Naive thymus-derived CD8-positive, alpha-beta T cell (primary cell): ENCODE measurements around the gene GRM4. TPM values are rescaled to one million over a fixed set of nuclear protein-coding genes. Genes with fewer than 3 reads are reported as not detected.
A peak's percentile ranks its signal among the peaks of the same experiment; 100 is the strongest.

Experiments
- ATAC-seq, 2 donors: fragments of 150-1000 bp; cut with Tn5 transposase in 1 of 2; sonication (Bioruptor Pico), chemical (Tn5 transposase) in 1 of 2; 1 replicate in 1 of 2; 2 replicates in 1 of 2; pipeline ENCODE4 v1.10.0; 2021; ENCODE audit warnings: mild to moderate bottlenecking in 2 of 2, moderate library complexity in 2 of 2
- POLR2A ChIA-PET: fragments of 350-600 bp; sonication (Branson Sonifier 250); formaldehyde crosslinking; loops from one replicate; lab custom pipeline; 2021; ENCODE audit warnings: antibody characterized with exemption; lab: Charles Lee
- DNase-seq, 10 donors: peaks; one replicate each; pipeline versions ENCODE4 v3.0.0 to v3.0.0-alpha.2; 2020 to 2022
- H3K27ac Mint-ChIP-seq, 10 donors: one replicate each; pipeline ENCODE4 v1.8.0; 2020 to 2022; ENCODE audit warnings: mild to moderate bottlenecking in 10 of 10, mixed read lengths in 10 of 10, moderate library complexity in 4 of 10, inconsistent platforms in 1 of 10
- H3K27me3 Mint-ChIP-seq, 5 donors: one replicate each; pipeline ENCODE4 v1.8.0; 2021 to 2022; ENCODE audit warnings: mixed read lengths in 5 of 5
- H3K36me3 Mint-ChIP-seq, 3 donors: one replicate each; pipeline ENCODE4 v1.8.0; 2020 to 2022; ENCODE audit warnings: mixed read lengths in 3 of 3, mild to moderate bottlenecking in 2 of 3, inconsistent platforms in 1 of 3
- H3K4me1 Mint-ChIP-seq, 4 donors: one replicate each; pipeline ENCODE4 v1.8.0; 2021 to 2022; ENCODE audit warnings: mixed read lengths in 4 of 4
- H3K4me3 Mint-ChIP-seq, 10 donors: one replicate each; pipeline ENCODE4 v1.8.0; 2020 to 2022; ENCODE audit warnings: mild to moderate bottlenecking in 10 of 10, mixed read lengths in 10 of 10, moderate library complexity in 6 of 10, inconsistent platforms in 1 of 10
- H3K9me3 Mint-ChIP-seq, 9 donors: one replicate each; pipeline ENCODE4 v1.8.0; 2020 to 2022; ENCODE audit warnings: mixed read lengths in 9 of 9, mild to moderate bottlenecking in 3 of 9, inconsistent platforms in 1 of 9, moderate library complexity in 1 of 9
- polyA plus RNA-seq, 3 donors: library from polyadenylated mRNA; unstranded; fragments of 300-500 nt; fragmentation: Illumina TruSeq; gene quantifications; one replicate each; pipeline ENCODE4 v1.2.3, GENCODE V29; 2021
- total RNA-seq, 8 experiments: library from RNA in 2 of 8; stranded (reverse) in 2 of 8; gene quantifications; one replicate each; pipeline ENCODE4 v1.2.3 and lab custom pipeline; 2021 to 2026

GRM4 gene
- total and polyA plus RNA-seq, 5 experiments from 2014 or later, result not detected

DNA sequence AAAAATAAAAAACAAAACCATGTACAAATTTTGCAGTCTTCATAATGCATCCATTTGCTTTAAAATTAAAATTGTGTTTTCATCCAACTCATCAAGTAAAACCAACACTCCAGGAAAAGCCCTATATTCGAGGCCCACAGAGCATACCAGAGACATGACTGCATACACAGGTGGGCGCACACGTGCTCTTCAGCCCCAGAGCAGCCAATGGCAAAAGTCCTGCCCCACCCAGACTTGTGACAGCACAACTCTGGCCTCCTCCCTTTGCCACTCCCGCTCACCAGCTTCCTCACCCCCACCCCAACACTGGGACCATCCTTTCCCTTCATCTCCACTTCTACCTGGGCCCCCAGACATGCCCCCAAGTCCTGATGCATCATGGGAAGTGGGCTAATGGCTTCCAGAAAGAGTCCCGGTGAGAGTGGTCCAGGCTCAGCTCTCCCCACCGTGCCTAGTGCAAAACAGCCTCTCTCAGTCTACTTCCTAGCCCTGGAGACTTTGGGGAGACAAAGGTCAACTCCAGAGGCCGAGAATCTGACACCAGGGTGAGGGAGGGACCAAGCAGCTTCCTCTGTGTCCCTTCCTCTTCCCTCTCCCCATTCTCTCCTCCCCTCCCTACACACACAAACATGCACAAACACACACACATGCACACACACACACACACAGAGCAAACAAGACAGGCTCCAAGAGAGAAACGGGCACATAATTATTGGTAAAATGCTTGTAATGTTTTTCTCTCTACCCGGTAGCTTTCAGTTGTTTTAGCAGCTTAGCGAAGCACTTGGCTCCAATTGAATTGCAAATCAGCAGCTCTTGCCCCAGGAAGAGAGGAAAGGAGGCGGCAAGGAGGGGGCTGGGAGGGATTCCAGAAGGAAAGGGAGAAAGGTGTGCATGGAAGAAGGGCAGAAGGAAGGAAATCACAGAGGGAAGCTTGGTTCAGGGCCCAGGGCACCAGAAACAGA, 14.3 kb downstream of the GRM4 start:
- Mint-ChIP-seq H3K4me1 (peaks cover 2 to 6% (median 4%) of the 10 kb centered on the region in 4 donors), H3K4me3 (no peak overlapping the region), H3K27me3 (peaks cover 30 to 75% (median 43%) of the 10 kb centered on the region in 5 donors), H3K9me3 (peaks cover 0 to 9% (median 2%) of the 10 kb centered on the region in 9 donors), H3K27ac (peak overlapping the region in 1 of 10 donors; percentile 44), H3K36me3 (peaks cover 2 to 4% (median 2%) of the 10 kb centered on the region in 3 donors)
- ATAC-seq, result no peak
- POLR2A ChIA-PET, result no interaction called here
- no peak for DNase-seq

- H3K36me3 Mint-ChIP-seq, result peaks cover 2 to 4% (median 2%) of the 10 kb centered on the region in 3 donors
- DNase-seq, result no peak
- POLR2A ChIA-PET, result no interaction called here
Observed at GRCh38 chr6:34130862-34131261, 15.0 kb downstream of the GRM4 start.

GRCh38 chr6:34129753-34130152, 16.1 kb downstream of the GRM4 start:
- no peak overlapping the region for H3K4me3 Mint-ChIP-seq
- POLR2A ChIA-PET, result interaction anchor here (0.6 kb wide), 1 partner anchor 60 kb away, joined by 3 read pairs; no protein-coding TSS in a partner anchor
- H3K36me3 Mint-ChIP-seq, result peaks cover 2 to 4% (median 2%) of the 10 kb centered on the region in 3 donors
- DNase-seq (no peak), ATAC-seq (no peak)
- H3K27me3 Mint-ChIP-seq, result peaks cover 23 to 56% (median 37%) of the 10 kb centered on the region in 5 donors
- H3K27ac Mint-ChIP-seq, result no peak overlapping the region
- peaks cover 0 to 9% (median 2%) of the 10 kb centered on the region in 9 donors for H3K9me3 Mint-ChIP-seq
- H3K4me1 Mint-ChIP-seq, result peaks cover 2 to 6% (median 4%) of the 10 kb centered on the region in 4 donors

More at GRCh38 chr6:34130862-34131261, 15.0 kb downstream of the GRM4 start:
- no peak overlapping the region for H3K4me3 Mint-ChIP-seq
- H3K9me3 Mint-ChIP-seq, result peaks cover 0 to 9% (median 2%) of the 10 kb centered on the region in 9 donors
- no peak for ATAC-seq
- peaks cover 29 to 67% (median 44%) of the 10 kb centered on the region in 5 donors for H3K27me3 Mint-ChIP-seq
- no peak overlapping the region for H3K27ac Mint-ChIP-seq
- H3K4me1 Mint-ChIP-seq, result peaks cover 2 to 6% (median 4%) of the 10 kb centered on the region in 4 donors

GRCh38 chr6:34128045-34128444, 17.8 kb downstream of the GRM4 start:
- DNase-seq (no peak), ATAC-seq (no peak)
- H3K4me3 Mint-ChIP-seq, result no peak overlapping the region
- POLR2A ChIA-PET, result interaction anchor here (0.7 kb wide), 1 partner anchor 156 kb away, joined by 3 read pairs; no protein-coding TSS in a partner anchor
- peaks cover 2 to 4% (median 2%) of the 10 kb centered on the region in 3 donors for H3K36me3 Mint-ChIP-seq
- peaks cover 0 to 9% (median 2%) of the 10 kb centered on the region in 9 donors for H3K9me3 Mint-ChIP-seq
- no peak overlapping the region for H3K27ac Mint-ChIP-seq
- peaks cover 18 to 43% (median 35%) of the 10 kb centered on the region in 5 donors for H3K27me3 Mint-ChIP-seq
- peaks cover 2 to 6% (median 4%) of the 10 kb centered on the region in 4 donors for H3K4me1 Mint-ChIP-seq

DNA sequence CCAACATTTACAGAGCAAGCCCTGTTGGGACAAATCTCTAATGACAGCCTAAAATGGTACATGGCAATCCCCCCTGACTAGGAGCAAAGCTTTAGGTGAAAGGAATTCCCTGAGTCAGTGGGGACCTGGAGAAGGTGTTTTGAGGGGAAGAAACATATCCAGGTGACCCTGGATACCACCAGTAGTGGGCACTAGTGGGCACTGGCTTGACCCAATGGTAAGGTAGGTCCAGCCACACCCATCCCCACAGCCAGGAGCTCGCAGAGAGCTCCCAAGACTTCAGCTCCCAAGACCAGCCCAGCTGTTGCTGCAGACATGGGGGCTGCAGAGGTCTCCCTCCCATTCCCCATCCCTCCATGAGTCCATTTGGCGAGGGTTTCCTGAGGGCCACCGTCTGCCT, 19.5 kb downstream of the GRM4 start:
- Mint-ChIP-seq H3K9me3 (no peaks in the 10 kb centered on the region), H3K27me3 (peaks cover 10 to 28% (median 24%) of the 10 kb centered on the region in 5 donors), H3K4me3 (no peak overlapping the region), H3K27ac (no peak overlapping the region), H3K36me3 (peaks cover 0 to 2% (median 0%) of the 10 kb centered on the region in 3 donors), H3K4me1 (peaks cover 0 to 2% (median 0%) of the 10 kb centered on the region in 4 donors)
- DNase-seq (no peak), ATAC-seq (no peak)
- POLR2A ChIA-PET, result no interaction called here

DNA sequence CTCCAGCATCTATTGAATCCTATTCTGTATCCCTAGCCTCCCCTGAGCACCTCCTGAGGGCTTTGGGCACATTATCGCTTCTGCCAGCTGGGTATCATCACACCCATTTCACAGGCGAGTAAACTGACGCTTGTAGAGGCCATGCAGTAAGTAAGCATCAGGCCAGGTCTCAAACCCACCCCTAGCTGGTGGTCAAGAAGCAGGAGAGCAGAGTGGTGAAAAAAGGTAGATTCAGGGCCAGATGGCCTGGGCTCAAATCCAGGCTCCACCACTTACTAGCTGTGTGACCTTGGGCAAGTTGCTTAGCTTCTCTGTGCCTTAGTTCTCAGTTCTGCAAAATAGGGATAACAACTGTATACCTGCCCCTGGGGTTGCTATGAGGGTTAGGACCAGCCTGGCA, 19.9 kb downstream of the GRM4 start:
- no peak overlapping the region for H3K4me3 Mint-ChIP-seq
- ATAC-seq (no peak), DNase-seq (no peak)
- no peaks in the 10 kb centered on the region for H3K9me3 Mint-ChIP-seq
- H3K27me3 Mint-ChIP-seq, result peaks cover 8 to 25% (median 19%) of the 10 kb centered on the region in 5 donors
- H3K4me1 Mint-ChIP-seq, result peaks cover 0 to 4% (median 2%) of the 10 kb centered on the region in 4 donors
- POLR2A ChIA-PET, result no interaction called here
- no peak overlapping the region for H3K27ac Mint-ChIP-seq
- H3K36me3 Mint-ChIP-seq, result no peaks in the 10 kb centered on the region

DNA sequence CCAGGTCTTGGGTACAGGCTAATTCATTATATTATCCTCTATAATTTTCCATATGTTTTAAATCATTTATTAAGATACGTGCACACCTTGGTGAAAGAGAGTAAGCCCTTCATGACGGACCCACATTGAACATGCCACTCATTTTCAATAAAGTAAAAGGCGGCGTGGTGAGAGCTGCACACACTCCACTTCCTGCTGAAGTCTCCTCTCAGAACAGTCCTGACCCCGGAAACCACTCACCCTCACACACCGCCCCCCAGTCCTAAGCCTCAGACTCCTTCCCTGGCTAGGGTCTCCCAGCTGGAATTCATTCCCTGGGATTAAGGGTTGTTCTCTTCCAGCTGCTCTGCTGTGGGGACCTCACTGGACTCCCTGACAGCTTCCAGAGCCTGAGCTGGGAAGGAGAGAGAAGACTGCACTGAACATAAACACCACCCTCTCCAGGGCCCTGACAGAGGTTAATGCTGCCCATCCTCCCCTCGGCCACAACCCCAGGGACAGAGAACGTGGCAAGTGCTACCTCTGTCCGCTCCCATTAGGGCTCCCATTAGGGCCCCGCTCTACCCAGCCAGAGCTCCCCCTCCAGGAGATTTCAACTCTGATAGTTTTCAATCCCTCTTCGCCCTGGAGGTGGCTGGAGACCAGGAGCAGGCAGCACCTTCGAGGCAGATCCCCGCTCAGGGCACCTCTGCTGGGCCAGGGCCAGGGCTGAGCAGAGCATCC, 24.8 kb downstream of the GRM4 start:
- POLR2A ChIA-PET, result no interaction called here
- Mint-ChIP-seq H3K27me3 (peaks cover 0 to 18% (median 2%) of the 10 kb centered on the region in 5 donors), H3K36me3 (no peaks in the 10 kb centered on the region)

DNA sequence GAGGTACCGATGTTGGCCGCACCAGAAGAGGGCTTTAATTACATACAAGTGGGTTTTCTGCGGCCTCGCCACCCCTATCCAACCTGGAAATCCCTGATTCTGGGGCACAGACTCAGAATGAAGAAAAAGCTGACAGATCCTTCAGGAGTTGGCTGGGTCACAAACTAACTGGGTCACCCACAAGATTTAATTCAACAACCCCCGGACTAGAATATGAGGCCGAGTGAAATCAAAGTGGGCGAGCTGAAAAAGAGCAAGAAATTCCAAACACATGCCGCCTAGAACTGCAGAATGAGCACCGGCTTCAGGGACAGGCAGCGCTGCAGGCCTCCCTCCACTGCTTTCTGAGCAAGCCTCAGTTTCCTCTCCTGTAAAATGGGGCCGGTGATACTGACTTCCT, 30.0 kb downstream of the GRM4 start:
- Mint-ChIP-seq H3K9me3 (peaks cover 0 to 3% (median 0%) of the 10 kb centered on the region in 9 donors), H3K27me3 (peaks cover 13 to 35% (median 26%) of the 10 kb centered on the region in 5 donors), H3K4me1 (peaks cover 0 to 1% (median under 1%) of the 10 kb centered on the region in 4 donors), H3K27ac (no peak overlapping the region), H3K4me3 (no peak overlapping the region), H3K36me3 (no peaks in the 10 kb centered on the region)
- no peak for ATAC-seq
- POLR2A ChIA-PET, result no interaction called here
- DNase-seq, result no peak

More for the DNA sequence above, 24.8 kb downstream of the GRM4 start:
- no peak for ATAC-seq
- H3K27ac Mint-ChIP-seq, result no peak overlapping the region
- H3K4me3 Mint-ChIP-seq, result no peak overlapping the region
- no peaks in the 10 kb centered on the region for H3K9me3 Mint-ChIP-seq
- peaks cover 0 to 6% (median 1%) of the 10 kb centered on the region in 4 donors for H3K4me1 Mint-ChIP-seq
- DNase-seq, result no peak

DNA sequence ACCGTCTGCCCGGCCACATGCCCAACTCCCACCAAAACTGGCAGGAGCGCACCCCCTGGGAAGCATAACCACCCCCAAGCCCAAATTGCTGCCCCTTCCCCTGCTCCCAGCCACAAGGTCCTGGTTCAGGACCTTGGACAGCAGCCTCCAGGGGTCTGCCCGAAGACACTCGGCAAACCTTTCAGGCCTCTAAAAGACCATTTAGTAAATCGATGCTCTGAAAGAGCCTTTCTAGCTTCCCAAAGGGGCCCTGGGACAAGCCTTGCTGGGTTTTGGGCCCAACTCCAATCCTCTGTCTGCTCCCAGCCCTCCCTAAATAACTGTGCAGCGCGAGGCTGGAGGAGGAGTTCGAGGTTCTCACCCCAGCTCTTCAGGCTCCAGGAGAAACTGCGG, 30.5 kb downstream of the GRM4 start:
- POLR2A ChIA-PET, result no interaction called here
- Mint-ChIP-seq H3K36me3 (no peaks in the 10 kb centered on the region), H3K27ac (no peak overlapping the region), H3K4me3 (no peak overlapping the region), H3K9me3 (peaks cover 0 to 3% (median 0%) of the 10 kb centered on the region in 9 donors), H3K27me3 (peaks cover 13 to 39% (median 29%) of the 10 kb centered on the region in 5 donors), H3K4me1 (peaks cover 0 to 1% (median 0%) of the 10 kb centered on the region in 4 donors)
- ATAC-seq, result no peak
- DNase-seq, result peak in 6 of 10 donors; percentile 5 to 45 (median 20)

DNA sequence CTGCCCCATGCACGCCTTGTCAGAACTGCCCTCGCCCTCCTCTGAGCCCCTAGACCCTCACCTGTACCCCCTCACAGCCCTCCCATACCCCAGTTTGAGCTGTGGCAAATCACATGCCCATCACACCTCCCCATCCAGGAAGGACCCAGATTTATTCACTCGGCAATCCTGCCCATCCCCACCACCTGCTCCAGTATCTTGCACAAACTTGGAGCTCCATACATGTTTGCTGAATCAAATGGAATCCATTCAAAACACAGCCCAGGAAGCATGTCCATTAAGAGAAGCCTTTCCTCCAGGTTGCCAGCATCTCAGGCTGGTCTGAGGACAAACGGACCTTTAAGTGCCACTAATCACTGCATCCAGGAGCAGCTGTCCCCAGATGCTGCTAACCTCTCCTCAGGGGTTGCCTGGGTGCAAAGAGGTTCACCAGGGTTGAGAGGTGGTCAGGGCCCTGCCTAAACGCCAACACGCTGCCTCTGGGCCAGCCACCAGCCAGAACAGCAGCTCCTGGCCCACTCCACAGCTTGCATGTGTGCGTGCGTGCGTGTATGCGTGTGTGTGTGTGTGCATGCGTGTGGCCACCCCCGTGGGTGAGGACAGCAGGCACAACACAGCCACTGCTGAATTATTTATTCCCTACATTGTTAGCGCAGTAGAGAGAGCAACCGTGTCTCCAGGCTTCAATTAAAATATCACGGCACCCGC, 31.0 kb downstream of the GRM4 start:
- no peaks in the 10 kb centered on the region for H3K36me3 Mint-ChIP-seq
- DNase-seq (no peak), ATAC-seq (no peak)
- H3K4me1 Mint-ChIP-seq, result peaks cover 0 to 1% (median 0%) of the 10 kb centered on the region in 4 donors
- no peak overlapping the region for H3K4me3 Mint-ChIP-seq
- H3K9me3 Mint-ChIP-seq, result peaks cover 0 to 3% (median 0%) of the 10 kb centered on the region in 9 donors
- H3K27me3 Mint-ChIP-seq, result peaks cover 13 to 42% (median 30%) of the 10 kb centered on the region in 5 donors
- H3K27ac Mint-ChIP-seq, result no peak overlapping the region
- POLR2A ChIA-PET, result no interaction called here

DNA sequence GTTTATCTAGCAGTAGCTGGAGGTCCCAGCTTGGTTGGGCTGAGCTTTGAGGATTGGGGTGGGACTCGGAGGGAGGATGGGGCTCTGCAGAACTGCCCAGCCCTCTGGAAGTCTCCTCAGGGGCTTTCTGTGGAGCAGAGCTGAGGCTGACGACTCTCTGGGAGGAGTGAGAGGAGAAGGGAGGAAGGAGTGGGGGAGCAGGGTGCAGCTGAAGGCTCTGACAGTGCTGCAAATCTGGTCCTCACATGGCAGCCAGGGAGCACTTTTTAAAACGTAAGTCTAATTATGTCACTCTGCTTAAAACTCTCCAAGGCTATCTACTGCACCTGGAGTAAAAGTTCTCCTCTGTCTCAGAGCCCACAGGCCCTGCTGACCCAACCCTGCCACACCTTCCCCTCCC, 32.4 kb downstream of the GRM4 start:
- no peak overlapping the region for H3K4me3 Mint-ChIP-seq
- no peak for ATAC-seq
- no peak overlapping the region for H3K27ac Mint-ChIP-seq
- no peak for DNase-seq
- H3K4me1 Mint-ChIP-seq, result peaks cover 0 to 1% (median 0%) of the 10 kb centered on the region in 4 donors
- H3K36me3 Mint-ChIP-seq, result no peaks in the 10 kb centered on the region
- peaks cover 13 to 42% (median 30%) of the 10 kb centered on the region in 5 donors for H3K27me3 Mint-ChIP-seq
- POLR2A ChIA-PET, result no interaction called here
- peaks cover 0 to 3% (median 0%) of the 10 kb centered on the region in 9 donors for H3K9me3 Mint-ChIP-seq

DNA sequence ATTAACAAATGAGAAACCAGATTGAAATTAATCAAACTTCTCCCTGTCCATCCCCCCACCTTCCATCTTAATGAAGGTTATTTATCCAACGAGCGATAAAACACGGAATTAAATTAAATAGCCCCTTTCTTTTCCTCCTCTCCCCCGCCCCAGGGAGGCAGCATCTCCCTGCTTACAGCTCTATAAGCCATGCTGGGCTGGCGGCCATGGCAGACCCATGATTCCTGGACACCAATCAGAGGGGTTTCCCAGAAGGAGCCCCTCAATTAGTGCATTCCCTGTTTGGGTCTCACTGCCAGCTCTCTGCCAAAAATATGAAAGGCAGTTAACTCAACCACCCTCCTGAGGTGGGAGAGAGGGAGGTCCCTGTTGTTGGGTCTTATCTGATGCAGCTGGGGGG, 33.8 kb downstream of the GRM4 start:
- ATAC-seq (no peak), DNase-seq (no peak)
- Mint-ChIP-seq H3K36me3 (no peaks in the 10 kb centered on the region), H3K4me3 (no peak overlapping the region), H3K27ac (no peak overlapping the region), H3K9me3 (peaks cover 0 to 3% (median 0%) of the 10 kb centered on the region in 9 donors), H3K27me3 (peaks cover 13 to 42% (median 27%) of the 10 kb centered on the region in 5 donors), H3K4me1 (peaks cover 0 to 2% (median 0%) of the 10 kb centered on the region in 4 donors)
- POLR2A ChIA-PET, result interaction anchor here (0.7 kb wide), 1 partner anchor 248 kb away, joined by 4 read pairs; no protein-coding TSS in a partner anchor
